Fibroblast of the conjunctiva (primary cell): ENCODE measurements around the gene FAM234A.

Source experiments
- DNase-seq: peaks from one replicate; pipeline ENCODE4 v3.0.0-alpha.2; 2010; ENCODE audit warnings: low read depth

FAM234A gene

GRCh38 chr16:281660-282255 lies 47.1 kb downstream of the FAM234A start:
- no peak for DNase-seq

DNA sequence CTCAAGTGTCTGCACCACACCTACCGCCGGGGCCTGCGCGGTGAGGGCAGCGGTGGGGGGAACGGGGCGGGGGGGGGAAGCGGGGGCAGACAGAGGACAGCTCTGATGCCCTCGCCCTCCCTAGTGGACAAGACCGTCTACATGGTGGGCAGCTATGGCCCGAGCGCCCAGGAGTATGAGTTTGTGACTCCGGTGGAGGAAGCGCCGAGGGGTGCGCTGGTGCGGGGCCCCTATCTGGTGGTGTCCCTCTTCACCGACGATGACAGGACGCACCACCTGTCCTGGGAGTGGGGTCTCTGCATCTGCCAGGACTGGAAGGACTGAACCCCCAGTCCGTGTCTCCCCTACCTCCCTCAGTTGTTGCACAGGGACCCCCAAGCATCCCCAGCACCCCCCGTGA lies 47.9 kb downstream of the FAM234A start:
- DNase-seq: no peak

GRCh38 chr16:283033-283805 lies 48.6 kb downstream of the FAM234A start, which contains the start of gene PDIA2:
TSS of gene PDIA2 (plus strand) at chr16:283164. CDS start at chr16:283170, 6 bp downstream.
- no peak for DNase-seq

- no peak for DNase-seq
Observed at GRCh38 chr16:284204-285120, 49.8 kb downstream of the FAM234A start.

DNA sequence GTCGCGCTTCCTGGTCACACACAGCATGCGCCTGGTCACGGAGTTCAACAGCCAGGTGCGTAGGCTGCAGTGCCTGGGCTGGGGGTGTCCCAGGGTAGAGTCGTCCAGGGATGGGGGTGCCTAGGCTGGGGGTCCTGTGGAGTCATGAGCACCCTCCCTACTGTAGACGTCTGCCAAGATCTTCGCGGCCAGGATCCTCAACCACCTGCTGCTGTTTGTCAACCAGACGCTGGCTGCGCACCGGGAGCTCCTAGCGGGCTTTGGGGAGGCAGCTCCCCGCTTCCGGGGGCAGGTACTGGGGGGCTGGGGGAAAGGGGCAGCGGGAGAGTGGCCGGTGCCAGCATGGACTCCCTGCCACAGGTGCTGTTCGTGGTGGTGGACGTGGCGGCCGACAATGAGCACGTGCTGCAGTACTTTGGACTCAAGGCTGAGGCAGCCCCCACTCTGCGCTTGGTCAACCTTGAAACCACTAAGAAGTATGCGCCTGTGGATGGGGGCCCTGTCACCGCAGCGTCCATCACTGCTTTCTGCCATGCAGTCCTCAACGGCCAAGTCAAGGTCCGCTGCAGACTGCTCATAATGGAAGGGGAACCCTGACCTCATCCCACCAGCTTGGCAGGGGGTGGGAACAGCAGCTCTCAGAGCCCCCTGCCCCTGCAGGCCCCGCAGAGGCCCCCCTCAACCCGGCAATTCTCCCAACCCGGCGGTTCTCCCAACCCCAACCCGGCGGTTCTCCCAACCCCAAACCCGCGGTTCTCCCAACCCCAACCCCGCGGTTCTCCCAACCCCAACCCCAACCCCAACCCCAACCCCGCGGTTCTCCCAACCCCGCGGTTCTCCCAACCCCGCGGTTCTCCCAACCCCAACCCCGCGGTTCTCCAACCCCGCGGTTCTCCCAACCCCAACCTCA lies 50.8 kb downstream of the FAM234A start:
- no peak for DNase-seq

DNA sequence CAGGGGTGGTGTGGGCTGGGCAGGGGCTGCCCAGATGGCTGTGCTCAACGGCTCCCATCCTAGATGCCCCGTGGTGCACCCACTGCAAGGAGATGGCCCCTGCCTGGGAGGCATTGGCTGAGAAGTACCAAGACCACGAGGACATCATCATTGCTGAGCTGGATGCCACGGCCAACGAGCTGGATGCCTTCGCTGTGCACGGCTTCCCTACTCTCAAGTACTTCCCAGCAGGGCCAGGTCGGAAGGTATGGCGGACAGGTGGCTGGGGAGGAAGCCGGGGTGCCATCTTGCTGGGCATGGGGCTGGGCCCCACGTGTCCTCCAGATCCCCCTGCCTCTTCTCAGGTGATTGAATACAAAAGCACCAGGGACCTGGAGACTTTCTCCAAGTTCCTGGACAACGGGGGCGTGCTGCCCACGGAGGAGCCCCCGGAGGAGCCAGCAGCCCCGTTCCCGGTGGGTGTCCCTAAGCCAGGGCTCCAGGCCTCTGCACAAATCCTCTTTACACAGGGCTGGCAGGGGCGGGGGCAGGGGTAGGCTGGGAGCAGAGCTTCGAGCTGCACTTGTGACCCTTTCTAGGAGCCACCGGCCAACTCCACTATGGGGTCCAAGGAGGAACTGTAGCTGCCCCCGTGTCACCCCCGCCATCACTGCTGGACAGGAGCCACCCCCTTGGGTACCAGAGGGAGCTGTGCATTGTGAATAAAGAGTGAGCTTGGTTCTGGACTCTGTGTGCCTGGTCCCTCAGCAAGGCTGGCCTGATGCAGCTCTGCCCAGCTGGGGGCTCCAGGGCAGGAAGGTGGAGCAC lies 52.1 kb downstream of the FAM234A start:
- no peak for DNase-seq

DNA sequence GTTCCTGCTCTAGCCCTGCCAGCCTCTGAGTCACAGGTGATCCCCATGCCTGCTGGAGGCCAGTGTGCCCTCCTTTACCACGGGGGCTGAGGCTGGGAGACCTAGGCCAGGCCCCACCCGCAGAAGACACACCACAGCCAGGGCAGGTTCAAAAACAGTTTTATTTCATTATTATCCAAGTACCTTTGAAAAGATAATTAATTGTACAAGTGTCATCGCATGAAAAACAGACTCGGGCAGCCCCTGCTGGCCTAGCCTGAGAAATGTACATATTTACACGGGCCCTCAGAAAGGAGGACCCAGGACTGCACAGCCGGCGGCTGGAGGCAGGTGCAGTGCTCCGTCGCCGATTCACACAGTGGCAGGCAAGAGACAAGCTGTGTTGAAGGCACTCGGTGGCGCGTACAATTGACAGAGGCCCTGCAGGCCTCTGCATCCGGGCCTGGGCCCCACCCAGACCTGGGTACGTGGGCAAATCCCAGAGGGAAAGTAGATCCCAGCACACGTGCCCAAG lies 52.7 kb downstream of the FAM234A start:
- no peak for DNase-seq

DNA sequence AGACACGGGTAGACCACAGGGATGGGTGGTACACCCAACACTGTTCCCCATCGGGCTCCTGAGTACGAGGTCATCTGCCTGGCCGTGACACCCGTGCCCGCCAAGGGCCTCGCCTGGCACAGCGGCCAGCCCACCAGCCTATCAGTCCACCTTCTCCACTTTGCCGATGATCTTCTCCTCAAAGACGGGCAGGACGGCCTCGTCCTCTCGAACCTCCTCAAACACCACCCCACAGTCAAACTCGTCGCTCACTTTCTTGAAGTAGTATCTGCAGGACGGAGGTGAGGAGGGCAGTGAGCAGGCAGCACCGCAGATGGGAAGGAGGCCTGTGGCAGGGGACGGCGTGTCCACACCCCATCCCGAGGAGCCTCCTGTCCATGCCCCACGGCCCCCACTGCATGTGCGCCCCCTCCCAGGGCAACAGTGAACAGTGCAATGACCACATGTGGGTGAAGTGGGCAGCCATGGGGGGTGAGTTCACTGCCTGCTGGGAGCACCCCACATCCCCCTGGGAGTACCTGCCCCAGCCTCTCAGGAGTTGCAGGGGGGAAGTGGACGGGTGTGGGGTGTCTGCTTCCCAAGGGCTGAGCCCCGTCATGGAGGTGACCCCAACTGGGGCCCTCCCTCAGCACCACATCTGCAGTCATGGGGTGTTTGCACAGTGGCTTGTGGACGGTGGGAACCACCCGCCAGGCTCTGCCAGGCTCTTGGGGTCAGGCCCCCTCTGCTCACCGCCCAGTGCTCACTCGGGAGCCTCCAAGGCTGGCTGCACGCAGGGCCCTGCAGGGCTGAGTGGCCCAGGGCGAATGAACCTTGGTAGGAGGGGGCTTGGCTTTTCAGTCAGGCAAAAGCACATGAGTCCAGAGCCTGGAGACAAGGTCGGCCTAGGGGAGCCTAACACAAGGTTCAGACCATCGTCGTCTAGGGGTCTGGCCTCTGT lies 53.6 kb downstream of the FAM234A start:
- DNase-seq: no peak

- DNase-seq: no peak
Observed at GRCh38 chr16:289395-289997, 54.9 kb downstream of the FAM234A start.

DNA sequence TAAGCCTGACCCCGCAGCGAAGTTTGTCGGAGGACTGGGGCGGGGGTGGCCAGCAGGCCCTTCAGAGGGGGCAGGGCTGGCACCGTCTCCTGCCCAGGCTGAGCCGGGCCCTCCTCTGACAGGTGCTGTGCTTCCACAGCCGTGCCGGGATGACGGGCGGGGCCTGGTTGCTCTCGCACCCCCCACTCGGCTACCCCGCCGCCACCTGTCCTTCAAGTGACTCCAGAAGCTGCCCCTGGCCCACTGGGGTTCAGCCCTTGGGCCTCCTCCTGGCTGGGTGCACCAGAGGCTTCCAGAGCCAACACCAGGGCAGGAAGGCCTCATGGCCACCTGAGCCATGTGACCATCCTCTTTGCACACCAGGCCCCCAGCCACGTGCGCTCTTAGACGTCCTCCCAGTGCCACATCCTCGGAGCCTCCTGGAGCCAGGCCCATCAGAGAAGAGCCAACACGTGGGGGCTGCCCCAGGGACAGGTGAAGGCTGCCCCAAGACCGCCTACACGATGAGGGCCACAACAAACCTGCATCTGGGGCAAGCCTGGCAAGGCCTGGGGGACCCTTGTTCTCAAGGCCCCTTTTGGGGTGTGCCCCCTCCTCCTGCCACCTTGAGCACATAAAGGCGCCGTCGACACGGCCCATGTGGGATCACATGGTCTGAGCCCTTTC lies 55.5 kb downstream of the FAM234A start:
- DNase-seq: no peak

DNA sequence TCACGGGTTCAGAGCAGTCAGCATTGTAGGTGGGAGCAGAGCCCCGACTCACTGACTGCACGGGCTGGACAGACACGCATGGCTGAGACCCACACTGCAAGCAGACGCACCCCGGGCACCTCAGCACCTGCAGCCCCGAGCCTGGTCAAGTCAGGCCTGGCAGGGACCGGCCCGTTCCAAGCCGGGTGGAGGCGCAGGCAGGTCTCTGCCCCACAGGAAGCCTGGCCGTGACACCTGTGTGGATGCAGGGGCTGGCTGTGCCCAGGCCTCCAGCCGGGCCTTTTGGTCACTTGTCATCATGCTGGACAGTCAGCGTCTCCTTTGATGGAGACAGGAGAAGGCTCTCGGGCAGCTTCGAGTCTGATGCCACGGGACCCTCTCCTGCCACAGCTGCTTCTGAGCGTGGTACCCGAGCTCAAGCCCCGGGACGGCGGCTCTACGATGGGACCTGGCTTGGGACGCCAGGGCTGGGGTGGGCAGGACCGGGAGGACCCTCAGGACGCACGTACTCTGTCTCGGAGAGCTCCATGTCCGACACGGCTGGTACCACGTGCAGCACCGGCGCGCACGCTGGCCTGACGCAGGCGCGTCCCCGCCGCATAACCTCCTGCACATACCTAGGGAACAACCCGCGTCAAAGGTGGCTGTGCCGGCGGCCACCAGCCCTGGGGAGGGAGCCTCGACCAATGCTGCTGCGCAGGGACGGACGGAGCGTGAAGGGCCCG lies 56.2 kb downstream of the FAM234A start:
- no peak for DNase-seq

DNA sequence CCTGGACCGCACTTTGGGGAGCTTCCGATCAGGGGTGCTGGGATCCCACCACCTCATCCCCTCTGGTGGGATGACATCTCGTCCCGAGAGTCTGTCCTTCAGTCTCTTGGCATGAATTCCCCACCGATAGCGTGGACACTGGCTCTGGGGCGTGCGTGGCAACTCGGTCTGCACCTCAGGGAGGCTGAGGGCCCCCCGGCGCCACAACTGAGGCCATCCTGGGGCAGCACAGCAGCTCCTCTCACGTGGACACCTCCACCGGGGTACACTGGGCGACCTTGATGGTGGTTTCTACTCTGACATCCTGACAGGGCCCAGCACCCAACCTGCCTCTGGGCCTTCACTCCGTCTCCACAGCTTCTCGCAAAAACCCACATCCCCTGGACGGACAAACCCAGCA lies 56.9 kb downstream of the FAM234A start:
- DNase-seq: no peak

- no peak for DNase-seq
Observed at GRCh38 chr16:293043-293775, 58.6 kb downstream of the FAM234A start.

- DNase-seq: no peak
Observed at GRCh38 chr16:296276-296675, 61.7 kb downstream of the FAM234A start.

- DNase-seq: no peak
Observed at GRCh38 chr16:296806-297510, 62.3 kb downstream of the FAM234A start.

DNA sequence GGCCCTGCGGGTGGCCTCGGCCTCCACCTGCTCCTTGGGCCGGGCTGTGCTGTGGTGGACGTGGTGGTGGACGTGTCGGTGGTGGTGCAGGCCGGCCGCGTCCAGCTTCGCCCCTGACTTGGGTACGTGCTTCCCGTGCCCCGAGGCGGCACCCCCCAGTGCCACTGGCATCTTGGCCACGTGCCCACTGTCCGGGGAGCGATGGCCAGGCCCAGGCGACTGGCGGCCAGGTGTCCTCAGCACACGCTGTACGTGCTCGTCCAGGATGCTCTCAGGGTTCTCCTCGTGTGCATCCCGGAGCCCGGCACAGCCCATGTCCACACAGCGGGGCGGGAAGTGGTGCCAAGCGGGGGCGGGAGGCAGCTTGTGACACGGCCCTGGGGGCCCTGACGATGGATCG lies 63.2 kb downstream of the FAM234A start:
- DNase-seq: no peak
